Fibroblast of peridontal ligament (primary cell): ENCODE data around the gene TMED9.
A peak's percentile ranks its signal among the peaks of the same experiment; 100 is the strongest.
"Not testable (repeated sequence)": the region's sequence is repeated elsewhere in the genome, so short reads cannot be mapped to it uniquely, and the experiment has no call there.

Experiments used
- DNase-seq: peaks from one replicate; pipeline ENCODE4 v3.0.0-alpha.2; 2010; ENCODE audit errors: extremely low read depth

TMED9 gene

GRCh38 chr5:177606071-177607051, 14.4 kb downstream of the TMED9 start:
- no peak for DNase-seq

GRCh38 chr5:177607115-177607451, 15.1 kb downstream of the TMED9 start:
- no peak for DNase-seq

- peak; percentile 74 for DNase-seq
These were observed 15.6 kb downstream of the TMED9 start for GRCh38 chr5:177607452-177608192.

- DNase-seq: no peak
These were observed 16.5 kb downstream of the TMED9 start for GRCh38 chr5:177608243-177609075.

GRCh38 chr5:177609076-177610059, 17.4 kb downstream of the TMED9 start:
- no peak for DNase-seq

- DNase-seq: no peak
These were observed 18.2 kb downstream of the TMED9 start for GRCh38 chr5:177610131-177610769.

GRCh38 chr5:177610770-177611445, 18.9 kb downstream of the TMED9 start:
- DNase-seq: no peak

GRCh38 chr5:177611446-177612214, 19.6 kb downstream of the TMED9 start:
- DNase-seq: no peak

- DNase-seq: no peak
These were observed 20.2 kb downstream of the TMED9 start for GRCh38 chr5:177612215-177612673.

GRCh38 chr5:177620560-177620959, 28.6 kb downstream of the TMED9 start:
- DNase-seq: peak; percentile 4

GRCh38 chr5:177624172-177624571, 32.2 kb downstream of the TMED9 start:
- DNase-seq: not testable (repeated sequence)

- not testable (repeated sequence) for DNase-seq
These were observed 38.2 kb downstream of the TMED9 start for GRCh38 chr5:177630186-177630585.

- DNase-seq: not testable (repeated sequence)
These were observed 42.9 kb downstream of the TMED9 start for GRCh38 chr5:177634912-177635311.

GRCh38 chr5:177645462-177645861, 53.5 kb downstream of the TMED9 start:
- DNase-seq: not testable (repeated sequence)
